ENCODE measurements around the gene KCNG1.
"Not testable (repeated sequence)": the region's sequence is repeated elsewhere in the genome, so short reads cannot be mapped to it uniquely, and the experiment has no call there.

The KCNG1 gene

GRCh38 chr20:50980851-50981713 lies 41.8 kb downstream of the KCNG1 start:
- peak; percentile 78 for DNase-seq

GRCh38 chr20:50980071-50980681 lies 42.7 kb downstream of the KCNG1 start:
- peak; percentile 99 for DNase-seq

GRCh38 chr20:50978533-50978932 lies 44.4 kb downstream of the KCNG1 start:
- DNase-seq: not testable (repeated sequence)

- no peak for DNase-seq
Observed at GRCh38 chr20:50977066-50978021, 45.6 kb downstream of the KCNG1 start.

GRCh38 chr20:50975701-50976330 lies 47.1 kb downstream of the KCNG1 start:
- DNase-seq: no peak

GRCh38 chr20:50969912-50970311 lies 53.0 kb downstream of the KCNG1 start:
- DNase-seq: peak; percentile 26

- DNase-seq: no peak
Observed at GRCh38 chr20:50969435-50969834, 53.5 kb downstream of the KCNG1 start.

- DNase-seq: no peak
Observed at GRCh38 chr20:50968289-50968688, 54.6 kb downstream of the KCNG1 start.

GRCh38 chr20:50967586-50967985 lies 55.3 kb downstream of the KCNG1 start:
- no peak for DNase-seq

GRCh38 chr20:50959543-50960126 lies 63.3 kb downstream of the KCNG1 start:
- no peak for DNase-seq

GRCh38 chr20:50958615-50959542 lies 64.0 kb downstream of the KCNG1 start, which contains the start of gene MOCS3:
Gene MOCS3, plus strand, starts transcription at chr20:50958818. Its CDS starts 25 bp downstream, at chr20:50958843.
- peak; percentile 92 for DNase-seq

GRCh38 chr20:50957798-50958614 lies 64.9 kb downstream of the KCNG1 start, which contains the start of gene DPM1:
Gene DPM1, minus strand, starts transcription at chr20:50958532. Its CDS starts 9 bp downstream, at chr20:50958523.
- DNase-seq: peak; percentile 88

- DNase-seq: no peak
Observed at GRCh38 chr20:50957276-50957675, 65.6 kb downstream of the KCNG1 start.

- no peak for DNase-seq
Observed at GRCh38 chr20:50953821-50954220, 69.1 kb downstream of the KCNG1 start.
